Esophagus squamous epithelium (tissue), 5 donors: ENCODE results near the gene NDUFV3. TPM values are rescaled to one million over a fixed set of nuclear protein-coding genes. Genes with fewer than 3 reads are reported as not detected.

ENCODE experiments used
- DNase-seq: peaks from one replicate; lab custom pipeline; 2025; lab: John Stamatoyannopoulos, UW
- H3K27ac ChIP-seq, 4 donors: fragments of 200-600 bp; sonication (generic); one replicate each; pipeline ENCODE4 v1.5.1; 2016 to 2019; ENCODE audit warnings: mild to moderate bottlenecking in 1 of 4
- H3K27me3 ChIP-seq, 4 donors: fragments of 200-600 bp; sonication (generic); 1 replicate in 3 of 4; 2 replicates in 1 of 4; pipeline versions ENCODE4 v1.5.1 to v1.6.0; 2017 to 2021; ENCODE audit warnings: antibody characterized with exemption in 1 of 4
- H3K36me3 ChIP-seq, 3 donors: fragments of 200-600 bp; sonication (generic); one replicate each; pipeline ENCODE4 v1.5.1; 2016 to 2019
- H3K4me1 ChIP-seq, 3 donors: fragments of 200-600 bp; sonication (generic); one replicate each; pipeline ENCODE4 v1.5.1; 2017 to 2019
- H3K4me3 ChIP-seq, 4 donors: fragments of 200-600 bp; sonication (generic); 1 replicate in 3 of 4; 2 replicates in 1 of 4; pipeline ENCODE4 v1.5.1; 2016 to 2019; ENCODE audit warnings: mild to moderate bottlenecking in 2 of 4, moderate library complexity in 1 of 4
- H3K9me3 ChIP-seq, 3 donors: fragments of 200-600 bp; sonication (generic); one replicate each; pipeline ENCODE4 v1.5.1; 2016 to 2019
- POLR2A ChIP-seq, 4 donors: fragments of 450-650 bp; IDR thresholded peaks; one replicate each; pipeline ENCODE4 v1.6.1; 2017; ENCODE audit warnings: antibody characterized with exemption in 4 of 4, mild to moderate bottlenecking in 4 of 4, moderate library complexity in 3 of 4
- WGBS, 2 donors: methylation state at CpG; one replicate each; pipeline ENCODE4 v1.1.5; 2018; 5-methylcytosine and 5-hydroxymethylcytosine counted together
- intact Hi-C: fragments of 100-400 bp; cut with DNase I; formaldehyde crosslinking; loops from one replicate; pipeline ENCODE4 v1.15.0; 2022
- total RNA-seq, 4 donors: library from RNA; depleted of rRNA; stranded (reverse); fragments of >200 nt; gene quantifications; one replicate each; pipeline ENCODE4 v1.1.0, GENCODE V29; 2016
- TF ChIP-seq, protein P1 (sequence below), 6 experiments: fragments of 450-650 bp in 4 of 6; fragments of 200-600 bp in 2 of 6; sonication (generic) in 2 of 6; IDR thresholded peaks; one replicate each; pipeline ENCODE4 v1.5.1; 2016 to 2019; ENCODE audit warnings: antibody characterized with exemption in 6 of 6, mild to moderate bottlenecking in 4 of 6, moderate library complexity in 4 of 6
- donor health status: DM: yes; HTN: yes; CAD: no.

Gene NDUFV3
- total RNA-seq, 4 donors from 2014 or later: 32.3 to 48.4 (median 38.0) TPM

DNA sequence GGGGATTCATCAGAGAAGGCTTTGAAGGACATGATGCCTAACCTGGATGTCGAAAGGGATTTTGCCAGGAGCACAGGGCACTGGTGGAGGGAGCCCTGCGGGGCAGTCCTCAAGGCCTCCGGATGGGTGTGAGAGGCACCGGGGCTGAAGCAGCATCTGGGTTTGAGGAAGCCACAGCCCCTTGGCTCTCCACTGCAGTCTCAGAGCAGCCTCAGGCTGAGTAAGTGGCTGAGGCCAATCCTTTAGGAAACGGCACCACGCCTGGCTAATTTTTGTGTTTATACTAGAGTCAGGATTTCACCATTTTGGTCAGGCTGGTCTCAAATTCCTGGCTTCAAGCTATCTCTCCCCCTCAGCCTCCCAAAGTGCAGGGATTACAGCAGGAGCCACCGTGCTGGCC, 20.4 kb downstream of the NDUFV3 start:
- H3K27me3 ChIP-seq: no peaks in the 10 kb centered on the region
- TF ChIP-seq, protein P1, sequence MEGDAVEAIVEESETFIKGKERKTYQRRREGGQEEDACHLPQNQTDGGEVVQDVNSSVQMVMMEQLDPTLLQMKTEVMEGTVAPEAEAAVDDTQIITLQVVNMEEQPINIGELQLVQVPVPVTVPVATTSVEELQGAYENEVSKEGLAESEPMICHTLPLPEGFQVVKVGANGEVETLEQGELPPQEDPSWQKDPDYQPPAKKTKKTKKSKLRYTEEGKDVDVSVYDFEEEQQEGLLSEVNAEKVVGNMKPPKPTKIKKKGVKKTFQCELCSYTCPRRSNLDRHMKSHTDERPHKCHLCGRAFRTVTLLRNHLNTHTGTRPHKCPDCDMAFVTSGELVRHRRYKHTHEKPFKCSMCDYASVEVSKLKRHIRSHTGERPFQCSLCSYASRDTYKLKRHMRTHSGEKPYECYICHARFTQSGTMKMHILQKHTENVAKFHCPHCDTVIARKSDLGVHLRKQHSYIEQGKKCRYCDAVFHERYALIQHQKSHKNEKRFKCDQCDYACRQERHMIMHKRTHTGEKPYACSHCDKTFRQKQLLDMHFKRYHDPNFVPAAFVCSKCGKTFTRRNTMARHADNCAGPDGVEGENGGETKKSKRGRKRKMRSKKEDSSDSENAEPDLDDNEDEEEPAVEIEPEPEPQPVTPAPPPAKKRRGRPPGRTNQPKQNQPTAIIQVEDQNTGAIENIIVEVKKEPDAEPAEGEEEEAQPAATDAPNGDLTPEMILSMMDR (IDR thresholded peaks at IDR 0.05): no peak
- TF ChIP-seq POLR2A (IDR thresholded peaks at IDR 0.05): no peak
- no peak overlapping the region for H3K4me3 ChIP-seq
- DNase-seq: no peak
- H3K4me1 ChIP-seq: no peaks in the 10 kb centered on the region
- no peak overlapping the region for H3K27ac ChIP-seq
- WGBS, 2 donors: 65 to 69% methylated on average over 4 to 7 of the region's 7 CpGs
- no peaks in the 10 kb centered on the region for H3K9me3 ChIP-seq
- intact Hi-C loops: no loop called here
- H3K36me3 ChIP-seq: peaks cover 12 to 54% (median 30%) of the 10 kb centered on the region in 3 donors

DNA sequence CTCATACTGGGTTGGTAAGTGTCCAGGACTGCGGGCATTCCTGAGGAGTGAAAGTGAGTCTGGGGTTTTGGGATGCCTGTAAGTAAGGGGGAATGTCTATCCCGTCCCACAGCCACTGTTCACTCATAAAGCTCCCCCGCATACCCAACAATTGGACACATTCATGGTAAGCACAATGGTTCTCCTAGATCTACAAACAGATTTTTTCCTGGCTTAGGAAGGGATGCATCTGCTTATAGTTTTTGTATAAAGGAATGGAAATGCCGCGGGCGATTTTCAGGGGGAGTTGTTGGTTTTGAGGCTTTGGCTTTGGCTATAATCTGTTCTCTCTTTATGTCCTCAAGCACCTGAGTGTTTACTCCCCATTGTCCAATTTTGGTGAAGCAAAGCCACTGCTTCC, 25.2 kb downstream of the NDUFV3 start:
- 91 to 98% methylated on average over 6 of the region's 6 CpGs for WGBS, 2 donors
- no peak for DNase-seq
- TF ChIP-seq POLR2A (IDR thresholded peaks at IDR 0.05): no peak
- TF ChIP-seq, protein P1 (IDR thresholded peaks at IDR 0.05): no peak
- Histone ChIP-seq H3K27me3 (no peaks in the 10 kb centered on the region), H3K4me1 (no peaks in the 10 kb centered on the region), H3K9me3 (no peaks in the 10 kb centered on the region), H3K4me3 (no peak overlapping the region), H3K27ac (no peak overlapping the region), H3K36me3 (peaks cover 0 to 6% (median 0%) of the 10 kb centered on the region in 3 donors)
- intact Hi-C loops: no loop called here

DNA sequence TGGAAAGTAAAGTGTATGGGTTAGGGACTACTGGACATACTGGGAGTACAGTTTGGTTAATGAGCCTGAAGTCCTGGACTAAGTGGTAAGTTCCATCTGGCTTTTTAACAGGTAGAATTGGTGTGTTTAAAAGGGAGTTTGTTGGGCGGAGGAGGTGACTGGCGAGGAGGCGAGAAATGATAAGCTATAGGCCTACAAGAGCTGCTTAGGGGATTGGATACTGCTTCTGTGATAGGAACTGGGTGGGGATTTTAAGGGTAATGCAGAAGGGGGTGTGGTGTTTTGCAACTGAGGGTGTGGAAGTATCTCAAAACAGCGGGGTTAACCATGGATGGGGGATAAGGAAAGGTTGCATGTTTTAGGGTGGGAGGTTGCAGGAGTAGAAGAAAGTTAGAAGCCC, 28.8 kb downstream of the NDUFV3 start:
- Histone ChIP-seq H3K27ac (no peak overlapping the region), H3K36me3 (no peaks in the 10 kb centered on the region), H3K4me1 (peaks cover 0 to 12% (median 0%) of the 10 kb centered on the region in 3 donors), H3K9me3 (no peaks in the 10 kb centered on the region), H3K4me3 (no peak overlapping the region), H3K27me3 (no peaks in the 10 kb centered on the region)
- 84 to 90% methylated on average over 4 of the region's 4 CpGs for WGBS, 2 donors
- intact Hi-C loops: no loop called here
- no peak for DNase-seq
- TF ChIP-seq, protein P1 (IDR thresholded peaks at IDR 0.05): no peak
- TF ChIP-seq POLR2A (IDR thresholded peaks at IDR 0.05): no peak

DNA sequence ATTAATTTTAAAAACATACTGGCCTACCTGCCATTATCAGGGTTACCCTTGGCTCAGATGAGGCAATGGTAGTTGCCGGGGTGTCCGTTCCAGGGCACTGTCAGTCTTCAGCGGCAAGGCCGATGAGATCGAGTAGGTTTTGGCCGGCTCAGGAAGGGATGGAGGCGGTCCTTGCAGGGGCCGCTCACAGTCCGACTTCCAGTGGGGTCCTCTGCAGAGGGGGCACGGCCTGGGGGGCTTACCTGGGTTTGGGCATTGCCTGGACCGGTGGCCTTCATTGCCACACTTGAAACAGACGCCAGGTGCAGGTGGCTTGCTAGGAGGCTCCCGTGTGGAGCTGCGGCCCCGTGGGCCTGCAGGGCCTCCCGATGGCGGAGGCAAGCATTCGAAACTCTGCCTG, 29.8 kb downstream of the NDUFV3 start:
- no peak for DNase-seq
- H3K4me1 ChIP-seq: peaks cover 0 to 12% (median 0%) of the 10 kb centered on the region in 3 donors
- TF ChIP-seq, protein P1 (IDR thresholded peaks at IDR 0.05): no peak
- no peak for TF ChIP-seq POLR2A (IDR thresholded peaks at IDR 0.05)
- H3K4me3 ChIP-seq: no peak overlapping the region
- H3K9me3 ChIP-seq: no peaks in the 10 kb centered on the region
- H3K36me3 ChIP-seq: no peaks in the 10 kb centered on the region
- no peak overlapping the region for H3K27ac ChIP-seq
- intact Hi-C loops: no loop called here
- no peaks in the 10 kb centered on the region for H3K27me3 ChIP-seq
- WGBS, 2 donors: 86 to 93% methylated on average over 13 to 14 of the region's 18 CpGs

DNA sequence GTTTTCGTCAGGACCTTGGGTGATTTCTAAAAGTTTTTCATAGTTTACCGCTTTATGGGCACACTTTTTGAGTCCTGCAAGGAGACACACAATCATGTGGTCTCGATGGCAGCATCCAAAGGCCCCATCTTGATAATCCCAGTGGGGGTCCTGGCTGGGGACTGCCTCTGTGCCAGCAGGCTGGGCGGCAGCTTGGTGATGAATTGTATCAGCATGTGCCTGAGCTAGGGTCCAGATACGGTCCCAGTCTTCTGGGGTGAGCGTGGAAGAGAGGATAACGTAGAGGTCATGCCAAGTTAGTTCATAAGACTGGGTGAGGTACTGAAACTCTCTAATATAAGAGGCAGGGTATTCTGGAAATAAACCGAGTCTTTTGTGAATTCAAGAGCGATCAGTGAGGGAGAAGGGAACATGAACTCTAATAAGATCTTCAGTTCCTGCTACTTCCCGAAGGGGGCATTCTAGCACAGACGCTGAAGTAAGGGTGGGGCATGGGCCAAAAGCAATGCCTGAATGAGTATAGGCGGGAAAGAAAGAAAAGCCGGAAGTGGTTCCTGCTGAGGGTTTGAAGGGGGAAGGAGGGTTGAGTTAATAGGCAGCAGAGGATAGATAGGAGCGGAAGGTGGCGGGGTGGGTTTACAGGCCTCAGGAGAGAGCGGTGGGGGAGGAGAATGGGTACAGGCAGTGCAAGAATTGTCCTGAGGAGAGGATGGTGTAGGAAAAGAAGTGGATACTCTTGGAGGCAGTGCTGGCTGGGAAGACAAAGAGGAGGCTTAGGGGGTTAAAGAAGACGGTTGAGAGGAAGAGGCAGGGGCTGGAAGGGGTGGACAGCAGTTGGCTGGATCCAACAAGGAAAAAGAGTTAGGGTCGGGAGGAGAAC, 30.7 kb downstream of the NDUFV3 start:
- H3K9me3 ChIP-seq: no peaks in the 10 kb centered on the region
- H3K27ac ChIP-seq: peak overlapping the region in 3 of 4 donors; percentile 38 to 63 (median 50)
- peaks cover 0 to 12% (median 0%) of the 10 kb centered on the region in 3 donors for H3K4me1 ChIP-seq
- TF ChIP-seq, protein P1 (IDR thresholded peaks at IDR 0.05): peak; percentile 64 to 96 (median 89)
- no peak for TF ChIP-seq POLR2A (IDR thresholded peaks at IDR 0.05)
- no peak for DNase-seq
- H3K36me3 ChIP-seq: no peaks in the 10 kb centered on the region
- peak overlapping the region in 2 of 4 donors; percentile 9 to 26 for H3K4me3 ChIP-seq
- intact Hi-C loops: no loop called here
- WGBS, 2 donors: 17 to 25% methylated on average over 16 to 17 of the region's 18 CpGs
- no peaks in the 10 kb centered on the region for H3K27me3 ChIP-seq
